Measurements from ENCODE around the gene MKNK2. TPM values are rescaled to one million over a fixed set of nuclear protein-coding genes. Genes with fewer than 3 reads are reported as not detected.

The MKNK2 gene
- polyA plus RNA-seq, 4 donors: 47.6 to 101 (median 88.9) TPM

DNA sequence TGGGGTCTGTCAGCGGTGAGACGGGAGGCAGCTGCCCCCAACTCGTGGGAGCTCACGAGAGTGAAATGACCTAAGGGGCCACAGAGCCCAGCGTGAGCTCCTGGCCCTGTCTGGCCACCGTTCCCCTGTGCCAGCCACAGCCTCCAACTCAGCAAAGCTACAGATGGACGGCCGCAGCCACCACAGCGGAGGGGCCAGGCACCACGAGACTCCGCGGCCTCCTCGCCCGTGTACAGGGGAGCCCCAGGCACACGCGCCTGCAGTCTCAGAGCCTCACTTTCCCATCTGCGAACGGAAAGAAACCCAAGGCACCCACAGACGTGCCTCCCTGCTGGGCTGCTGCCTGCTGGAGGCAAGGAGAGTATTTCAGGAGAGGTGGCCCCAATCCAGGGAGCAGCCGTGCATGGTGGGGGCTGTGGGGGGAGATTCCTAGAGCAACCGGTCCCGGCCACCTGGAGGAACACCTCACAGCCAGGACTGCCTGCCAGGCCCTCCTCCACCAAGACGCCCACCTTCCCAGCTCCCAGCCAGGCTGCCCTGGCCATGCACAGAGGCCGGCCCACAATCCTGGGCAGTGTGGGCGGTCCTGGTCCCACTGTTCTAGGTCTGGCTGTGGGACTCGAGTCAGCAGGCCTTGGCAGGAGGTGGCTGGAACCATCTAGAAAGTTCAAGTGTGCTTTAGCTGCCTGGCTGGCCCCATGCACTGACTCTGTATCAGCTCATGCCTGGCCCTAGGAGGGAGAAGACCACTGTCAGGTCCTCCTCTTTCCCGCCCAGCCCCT is 1.9 kb downstream of the MKNK2 start:
- H3K36me3 ChIP-seq (ENCODE audit: control insufficient read depth in 3 of 3, insufficient read depth in 2 of 3, low read depth in 1 of 3, low read length in 3 of 3): peaks cover 0 to 56% (median 6%) of the 10 kb centered on the region in 3 donors
- H3K27ac ChIP-seq (ENCODE audit: low read depth in 1 of 3, low read length in 2 of 3): peak overlapping the region; percentile 88 to 93 (median 92)
- H3K9me3 ChIP-seq (ENCODE audit: control insufficient read depth in 2 of 2, insufficient read depth in 1 of 2, low read depth in 1 of 2, low read length in 1 of 2): no peaks in the 10 kb centered on the region
- peak in 1 of 2 donors; percentile 26 for DNase-seq
- FAIRE-seq: no peak
- no peaks in the 10 kb centered on the region for H3K27me3 ChIP-seq (ENCODE audit: control insufficient read depth in 3 of 3, insufficient read depth in 3 of 3, low read length in 3 of 3)
- H3K4me3 ChIP-seq (ENCODE audit: low read depth in 1 of 3, low read length in 3 of 3): peak overlapping the region; percentile 93 to 99 (median 94)
- peaks cover 8 to 41% (median 18%) of the 10 kb centered on the region in 3 donors for H3K4me1 ChIP-seq (ENCODE audit: control insufficient read depth in 3 of 3, insufficient read depth in 2 of 3, low read depth in 1 of 3, low read length in 2 of 3)
- WGBS, 3 donors: 13 to 44% (median 24%) methylated on average over 26 to 27 of the region's 27 CpGs

GRCh38 chr19:2048104-2048958 is 2.7 kb downstream of the MKNK2 start:
- Histone ChIP-seq H3K27me3 (ENCODE audit: control insufficient read depth in 3 of 3, insufficient read depth in 3 of 3, low read length in 3 of 3) (no peaks in the 10 kb centered on the region), H3K9me3 (ENCODE audit: control insufficient read depth in 2 of 2, insufficient read depth in 1 of 2, low read depth in 1 of 2, low read length in 1 of 2) (no peaks in the 10 kb centered on the region), H3K36me3 (ENCODE audit: control insufficient read depth in 3 of 3, insufficient read depth in 2 of 3, low read depth in 1 of 3, low read length in 3 of 3) (peaks cover 0 to 64% (median 6%) of the 10 kb centered on the region in 3 donors), H3K4me3 (ENCODE audit: low read depth in 1 of 3, low read length in 3 of 3) (peak overlapping the region; percentile 8 to 94 (median 93)), H3K4me1 (ENCODE audit: control insufficient read depth in 3 of 3, insufficient read depth in 2 of 3, low read depth in 1 of 3, low read length in 2 of 3) (peaks cover 8 to 43% (median 18%) of the 10 kb centered on the region in 3 donors), H3K27ac (ENCODE audit: low read depth in 1 of 3, low read length in 2 of 3) (peak overlapping the region; percentile 52 to 92 (median 88))
- peak in 1 of 2 donors; percentile 14 for DNase-seq
- 35 to 66% (median 60%) methylated on average over 14 to 17 of the region's 17 CpGs for WGBS, 3 donors
- no peak for FAIRE-seq

- Histone ChIP-seq H3K27me3 (ENCODE audit: control insufficient read depth in 3 of 3, insufficient read depth in 3 of 3, low read length in 3 of 3) (no peaks in the 10 kb centered on the region), H3K4me1 (ENCODE audit: control insufficient read depth in 3 of 3, insufficient read depth in 2 of 3, low read depth in 1 of 3, low read length in 2 of 3) (peaks cover 8 to 51% (median 20%) of the 10 kb centered on the region in 3 donors), H3K36me3 (ENCODE audit: control insufficient read depth in 3 of 3, insufficient read depth in 2 of 3, low read depth in 1 of 3, low read length in 3 of 3) (peaks cover 2 to 71% (median 6%) of the 10 kb centered on the region in 3 donors), H3K27ac (ENCODE audit: low read depth in 1 of 3, low read length in 2 of 3) (peak overlapping the region in 2 of 3 donors; percentile 46 to 55), H3K4me3 (ENCODE audit: low read depth in 1 of 3, low read length in 3 of 3) (peak overlapping the region in 1 of 3 donors; percentile 94), H3K9me3 (ENCODE audit: control insufficient read depth in 2 of 2, insufficient read depth in 1 of 2, low read depth in 1 of 2, low read length in 1 of 2) (no peaks in the 10 kb centered on the region)
- DNase-seq: peak; percentile 32 to 81
- FAIRE-seq: no peak
- 22 to 56% (median 36%) methylated on average over 21 to 22 of the region's 22 CpGs for WGBS, 3 donors
Observed at GRCh38 chr19:2047449-2048103, 3.5 kb downstream of the MKNK2 start.

GRCh38 chr19:2047076-2047448 is 4.0 kb downstream of the MKNK2 start:
- FAIRE-seq (no peak), DNase-seq (no peak)
- Histone ChIP-seq H3K4me3 (ENCODE audit: low read depth in 1 of 3, low read length in 3 of 3) (no peak overlapping the region), H3K27me3 (ENCODE audit: control insufficient read depth in 3 of 3, insufficient read depth in 3 of 3, low read length in 3 of 3) (no peaks in the 10 kb centered on the region), H3K36me3 (ENCODE audit: control insufficient read depth in 3 of 3, insufficient read depth in 2 of 3, low read depth in 1 of 3, low read length in 3 of 3) (peaks cover 4 to 76% (median 8%) of the 10 kb centered on the region in 3 donors), H3K9me3 (ENCODE audit: control insufficient read depth in 2 of 2, insufficient read depth in 1 of 2, low read depth in 1 of 2, low read length in 1 of 2) (no peaks in the 10 kb centered on the region), H3K27ac (ENCODE audit: low read depth in 1 of 3, low read length in 2 of 3) (peak overlapping the region in 2 of 3 donors; percentile 46 to 55), H3K4me1 (ENCODE audit: control insufficient read depth in 3 of 3, insufficient read depth in 2 of 3, low read depth in 1 of 3, low read length in 2 of 3) (peaks cover 8 to 53% (median 22%) of the 10 kb centered on the region in 3 donors)
- WGBS, 3 donors: 44 to 62% (median 48%) methylated on average over 6 of the region's 6 CpGs

DNA sequence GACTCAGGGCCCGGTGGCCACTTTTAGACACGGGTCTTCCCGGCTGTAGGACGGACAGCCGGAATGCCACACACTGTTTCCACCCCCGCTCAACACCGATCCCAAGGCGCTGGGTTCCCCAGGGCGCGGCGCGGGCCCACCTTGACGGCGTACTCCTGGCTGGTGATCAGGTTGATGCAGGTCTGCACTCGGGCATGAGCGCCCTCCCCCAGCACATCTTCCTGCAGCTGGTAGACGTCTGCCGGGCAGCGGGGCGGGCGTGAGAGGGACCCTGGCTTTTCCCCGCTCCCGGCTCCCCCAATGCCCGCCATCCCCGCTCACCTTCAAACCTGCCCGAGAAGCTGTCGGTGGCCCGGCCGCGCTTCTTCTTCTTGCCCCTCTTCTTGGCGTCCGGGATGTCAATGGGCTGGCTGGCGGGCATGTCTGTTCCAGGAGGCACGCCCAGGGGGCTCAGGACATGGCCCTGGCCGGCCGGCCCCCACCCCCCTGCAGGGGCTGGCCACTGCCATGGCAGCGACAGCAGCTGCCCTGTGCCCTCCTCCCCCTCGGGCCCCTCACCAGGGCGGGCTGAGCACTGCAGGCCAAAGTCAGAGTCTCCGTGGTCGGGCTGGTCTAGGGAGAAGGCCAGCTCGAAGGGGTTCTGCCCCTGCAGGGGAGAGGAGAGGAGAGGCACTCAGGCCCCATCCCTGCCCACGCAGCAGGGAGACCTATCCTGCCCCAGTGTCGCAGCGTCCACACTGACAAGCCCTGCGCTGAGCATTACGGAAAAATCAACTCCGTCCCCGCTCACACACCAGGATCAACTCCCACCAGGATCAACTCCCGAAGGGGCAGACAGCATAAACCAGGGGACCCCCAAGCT is 4.8 kb downstream of the MKNK2 start:
- Histone ChIP-seq H3K9me3 (ENCODE audit: control insufficient read depth in 2 of 2, insufficient read depth in 1 of 2, low read depth in 1 of 2, low read length in 1 of 2) (no peaks in the 10 kb centered on the region), H3K4me1 (ENCODE audit: control insufficient read depth in 3 of 3, insufficient read depth in 2 of 3, low read depth in 1 of 3, low read length in 2 of 3) (peaks cover 6 to 51% (median 22%) of the 10 kb centered on the region in 3 donors), H3K27ac (ENCODE audit: low read depth in 1 of 3, low read length in 2 of 3) (no peak overlapping the region), H3K27me3 (ENCODE audit: control insufficient read depth in 3 of 3, insufficient read depth in 3 of 3, low read length in 3 of 3) (no peaks in the 10 kb centered on the region), H3K36me3 (ENCODE audit: control insufficient read depth in 3 of 3, insufficient read depth in 2 of 3, low read depth in 1 of 3, low read length in 3 of 3) (peaks cover 4 to 82% (median 8%) of the 10 kb centered on the region in 3 donors), H3K4me3 (ENCODE audit: low read depth in 1 of 3, low read length in 3 of 3) (no peak overlapping the region)
- 90 to 92% (median 92%) methylated on average over 36 to 50 of the region's 50 CpGs for WGBS, 3 donors
- FAIRE-seq (no peak), DNase-seq (peak in 1 of 2 donors; percentile 3)

DNA sequence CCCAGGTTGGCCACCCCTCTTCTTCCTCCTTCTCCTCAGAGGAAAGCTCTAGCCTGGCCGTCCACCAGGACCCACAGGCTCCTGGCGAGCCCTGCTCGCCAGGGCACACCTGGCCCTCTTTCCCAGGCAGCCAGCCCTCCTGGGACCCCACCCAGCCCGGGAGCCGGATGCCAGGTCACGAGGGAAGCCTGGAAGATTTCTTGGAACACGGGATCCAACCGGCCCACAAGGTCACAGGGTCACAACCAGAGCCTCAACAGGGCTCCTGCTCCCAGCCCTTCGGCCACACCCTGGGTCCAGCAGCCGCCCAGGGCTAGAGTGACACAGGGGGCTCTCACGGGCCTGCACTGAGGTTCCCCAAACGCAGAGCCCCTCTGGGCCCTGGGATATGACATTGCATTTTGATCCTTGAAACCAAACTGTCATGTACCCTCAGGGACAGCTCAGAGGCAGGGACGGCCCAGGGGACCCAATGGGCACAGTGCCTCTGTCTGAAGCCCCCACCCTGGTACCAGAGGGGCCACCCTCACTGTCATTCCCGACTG is 5.5 kb downstream of the MKNK2 start:
- peaks cover 6 to 58% (median 25%) of the 10 kb centered on the region in 3 donors for H3K4me1 ChIP-seq (ENCODE audit: control insufficient read depth in 3 of 3, insufficient read depth in 2 of 3, low read depth in 1 of 3, low read length in 2 of 3)
- no peaks in the 10 kb centered on the region for H3K27me3 ChIP-seq (ENCODE audit: control insufficient read depth in 3 of 3, insufficient read depth in 3 of 3, low read length in 3 of 3)
- H3K27ac ChIP-seq (ENCODE audit: low read depth in 1 of 3, low read length in 2 of 3): peak overlapping the region in 1 of 3 donors; percentile 33
- FAIRE-seq (no peak), DNase-seq (no peak)
- no peaks in the 10 kb centered on the region for H3K9me3 ChIP-seq (ENCODE audit: control insufficient read depth in 2 of 2, insufficient read depth in 1 of 2, low read depth in 1 of 2, low read length in 1 of 2)
- no peak overlapping the region for H3K4me3 ChIP-seq (ENCODE audit: low read depth in 1 of 3, low read length in 3 of 3)
- H3K36me3 ChIP-seq (ENCODE audit: control insufficient read depth in 3 of 3, insufficient read depth in 2 of 3, low read depth in 1 of 3, low read length in 3 of 3): peaks cover 7 to 89% (median 12%) of the 10 kb centered on the region in 3 donors
- 59 to 73% (median 67%) methylated on average over 13 to 14 of the region's 14 CpGs for WGBS, 3 donors

GRCh38 chr19:2044709-2045500 is 6.1 kb downstream of the MKNK2 start:
- FAIRE-seq: no peak
- Histone ChIP-seq H3K27me3 (ENCODE audit: control insufficient read depth in 3 of 3, insufficient read depth in 3 of 3, low read length in 3 of 3) (no peaks in the 10 kb centered on the region), H3K27ac (ENCODE audit: low read depth in 1 of 3, low read length in 2 of 3) (peak overlapping the region in 2 of 3 donors; percentile 21 to 33), H3K9me3 (ENCODE audit: control insufficient read depth in 2 of 2, insufficient read depth in 1 of 2, low read depth in 1 of 2, low read length in 1 of 2) (no peaks in the 10 kb centered on the region), H3K4me1 (ENCODE audit: control insufficient read depth in 3 of 3, insufficient read depth in 2 of 3, low read depth in 1 of 3, low read length in 2 of 3) (peaks cover 6 to 61% (median 25%) of the 10 kb centered on the region in 3 donors), H3K36me3 (ENCODE audit: control insufficient read depth in 3 of 3, insufficient read depth in 2 of 3, low read depth in 1 of 3, low read length in 3 of 3) (peaks cover 13 to 96% (median 13%) of the 10 kb centered on the region in 3 donors), H3K4me3 (ENCODE audit: low read depth in 1 of 3, low read length in 3 of 3) (no peak overlapping the region)
- DNase-seq: peak in 1 of 2 donors; percentile 2
- WGBS, 3 donors: 84 to 89% (median 85%) methylated on average over 16 to 18 of the region's 18 CpGs

All from small intestine (tissue), 7 donors.